GM13976 (cell line): ENCODE measurements around the gene NMRK2.

Source experiments
- DNase-seq: peaks from one replicate; pipeline ENCODE4 v3.0.0; 2012; ENCODE audit warnings: low spot score
- CTCF ChIP-seq: IDR thresholded peaks from 2 replicates; pipeline ENCODE4 v1.5.1; 2012; ENCODE audit warnings: borderline replicate concordance, mild to moderate bottlenecking; ENCODE audit not compliant: insufficient read depth; ENCODE audit errors: extremely low read depth, missing control alignments, control extremely low read depth
- in situ Hi-C: fragments of 300-500 bp; cut with MboI; formaldehyde crosslinking; loops from one replicate; pipeline ENCODE4 v1.12.0; 2022; ENCODE audit warnings: low sequenced_read_pairs, mixed read lengths, inconsistent platforms; ENCODE audit not compliant: unreplicated experiment

Gene NMRK2

GRCh38 chr19:3914199-3914598, 18.7 kb upstream of the NMRK2 start:
- in situ Hi-C loops: no loop called here
- no peak for DNase-seq

GRCh38 chr19:3916033-3916432, 16.8 kb upstream of the NMRK2 start:
- no peak for TF ChIP-seq CTCF
- in situ Hi-C loops: no loop called here

More at GRCh38 chr19:3914199-3914598, 18.7 kb upstream of the NMRK2 start:
- no peak for TF ChIP-seq CTCF

GRCh38 chr19:3919793-3920192, 13.1 kb upstream of the NMRK2 start:
- TF ChIP-seq CTCF: no peak
- no peak for DNase-seq
- in situ Hi-C loops: no loop called here

More at GRCh38 chr19:3916033-3916432, 16.8 kb upstream of the NMRK2 start:
- DNase-seq: no peak

GRCh38 chr19:3923096-3923758, 9.6 kb upstream of the NMRK2 start:
- TF ChIP-seq CTCF: no peak
- DNase-seq: no peak
- in situ Hi-C loops: no loop called here

GRCh38 chr19:3923912-3924311, 9.0 kb upstream of the NMRK2 start:
- no peak for DNase-seq
- in situ Hi-C loops: no loop called here
- no peak for TF ChIP-seq CTCF

GRCh38 chr19:3931041-3931440, 1.8 kb upstream of the NMRK2 start:
- DNase-seq: no peak
- in situ Hi-C loops: no loop called here
- TF ChIP-seq CTCF: no peak
